Pancreas (tissue), 10 donors: ENCODE results near the gene CFAP58. TPM values are rescaled to one million over a fixed set of nuclear protein-coding genes. Genes with fewer than 3 reads are reported as not detected.

Source experiments
- ATAC-seq, 4 donors: fragments of 200-7000 bp; cut with Tn5 transposase; one replicate each; pipeline versions ENCODE4 v1.8.0 to v1.9.1; 2020; ENCODE audit warnings: mild to moderate bottlenecking in 4 of 4, moderate library complexity in 4 of 4
- DNase-seq, 6 donors: peaks; one replicate each; pipeline ENCODE4 v3.0.0-alpha.2; 2020
- FAIRE-seq: peaks from 2 replicates; lab custom pipeline; 2012; peaks lifted over from hg19 to GRCh38; lab: Jason Lieb, UNC
- H3K27ac ChIP-seq, 4 donors: fragments of 200-600 bp; sonication (generic); 1 replicate in 3 of 4; 2 replicates in 1 of 4; pipeline versions ENCODE4 v1.5.0 to v1.8.0; 2020
- H3K27me3 ChIP-seq, 4 donors: fragments of 200-600 bp; one replicate each; pipeline ENCODE4 v1.8.0; 2021
- H3K36me3 ChIP-seq, 3 donors: fragments of 200-600 bp; sonication (generic) in 1 of 3; one replicate each; pipeline versions ENCODE4 v1.5.0 to v1.8.0; 2020 to 2021
- H3K4me1 ChIP-seq, 3 donors: fragments of 200-600 bp; one replicate each; pipeline ENCODE4 v1.8.0; 2021
- H3K4me3 ChIP-seq, 4 donors: fragments of 200-600 bp; sonication (generic) in 2 of 4; one replicate each; pipeline versions ENCODE4 v1.5.0 to v1.8.0; 2020 to 2021
- H3K9me3 ChIP-seq, 4 donors: fragments of 200-600 bp; one replicate each; pipeline ENCODE4 v1.8.0; 2021
- CTCF ChIP-seq, 4 donors: fragments of 200-600 bp; sonication (generic) in 3 of 4; IDR thresholded peaks; one replicate each; pipeline versions ENCODE4 v1.5.0 to v1.8.0; 2021; ENCODE audit warnings: antibody characterized with exemption in 4 of 4
- WGBS, 2 donors: extraction: QIAGEN DNeasy Blood & Tissue Kit; methylation state at CpG; one replicate each; pipeline ENCODE4 v1.1.7; 2013; 5-methylcytosine and 5-hydroxymethylcytosine counted together
- intact Hi-C, 3 donors: fragments of 100-400 bp; cut with DNase I; formaldehyde crosslinking; loops; one replicate each; pipeline versions ENCODE4 v1.11.1 to v1.14.2; 2022
- polyA plus RNA-seq, 2 donors: library from polyadenylated mRNA; stranded (reverse); fragments of 200-250 nt; gene quantifications; one replicate each; pipeline ENCODE4 v1.2.3, GENCODE V29; 2013
- total RNA-seq, 6 donors: library from RNA; stranded (reverse); fragmentation: NEBNext Ultra II Directional in 4 of 6; extraction: Animal tissue kit (Norgen Biotek cat#: 25700) in 4 of 6; gene quantifications; one replicate each; pipeline versions ENCODE4 v1.2.1 to v1.2.4, GENCODE V29; 2021 to 2023
- donor health status: healthy with polysubstance abuse.
- donor health status: DM: no; HTN: no; CAD: no; lungs with moderate emphysema.
- donor health status: DM: no; HTN: no; CAD: no.
- donor health status: control.
- donor health status: control.
- donor health status: Bipolar disorder and iron deficiency.
- donor health status: DM: yes; HTN: yes; CAD: no.
- donor health status: DM: no; HTN: no; CAD: no.
- donor health status: DM: no; HTN: no; CAD: no.
- donor health status: DM: yes; HTN: yes; CAD: no.

CFAP58 gene
- total and polyA plus RNA-seq, 8 donors: 0.09 to 0.53 (median 0.28) TPM; not detected in 1

- intact Hi-C loops: no loop called here
- no peak for TF ChIP-seq CTCF (IDR thresholded peaks at IDR 0.05)
- Histone ChIP-seq H3K27me3 (no peaks in the 10 kb centered on the region), H3K36me3 (no peaks in the 10 kb centered on the region), H3K9me3 (no peaks in the 10 kb centered on the region), H3K4me3 (no peak overlapping the region), H3K4me1 (no peaks in the 10 kb centered on the region), H3K27ac (no peak overlapping the region)
- WGBS, 2 donors: 50 to 61% methylated on average over 2 of the region's 2 CpGs
- DNase-seq (no peak), FAIRE-seq (no peak), ATAC-seq (no peak)
Observed at GRCh38 chr10:104359811-104360210, 6.2 kb downstream of the CFAP58 start.

GRCh38 chr10:104367904-104368303 lies 14.3 kb downstream of the CFAP58 start:
- 65 to 67% methylated on average over 8 of the region's 8 CpGs for WGBS, 2 donors
- Histone ChIP-seq H3K36me3 (no peaks in the 10 kb centered on the region), H3K4me1 (no peaks in the 10 kb centered on the region), H3K9me3 (no peaks in the 10 kb centered on the region), H3K27me3 (peaks cover 0 to 4% (median 0%) of the 10 kb centered on the region in 4 donors), H3K4me3 (no peak overlapping the region), H3K27ac (no peak overlapping the region)
- TF ChIP-seq CTCF (IDR thresholded peaks at IDR 0.05): no peak
- DNase-seq: no peak
- no peak for ATAC-seq
- intact Hi-C loops: no loop called here
- no peak for FAIRE-seq

GRCh38 chr10:104368381-104368780 lies 14.7 kb downstream of the CFAP58 start:
- Histone ChIP-seq H3K4me3 (no peak overlapping the region), H3K27ac (no peak overlapping the region), H3K9me3 (no peaks in the 10 kb centered on the region), H3K27me3 (peaks cover 0 to 4% (median 0%) of the 10 kb centered on the region in 4 donors), H3K36me3 (no peaks in the 10 kb centered on the region), H3K4me1 (no peaks in the 10 kb centered on the region)
- ATAC-seq (no peak), DNase-seq (no peak), FAIRE-seq (no peak)
- 48% methylated on average over 2 of the region's 2 CpGs for WGBS, 2 donors
- intact Hi-C loops: no loop called here
- no peak for TF ChIP-seq CTCF (IDR thresholded peaks at IDR 0.05)

GRCh38 chr10:104371753-104372152 lies 18.1 kb downstream of the CFAP58 start:
- FAIRE-seq: no peak

More at GRCh38 chr10:104371753-104372152, 18.1 kb downstream of the CFAP58 start:
- WGBS, 2 donors: 76 to 78% methylated on average over 6 of the region's 6 CpGs
- intact Hi-C loops: no loop called here
- ATAC-seq: no peak
- Histone ChIP-seq H3K9me3 (no peaks in the 10 kb centered on the region), H3K27me3 (peaks cover 0 to 4% (median 0%) of the 10 kb centered on the region in 4 donors), H3K27ac (no peak overlapping the region), H3K4me3 (no peak overlapping the region), H3K4me1 (no peaks in the 10 kb centered on the region), H3K36me3 (no peaks in the 10 kb centered on the region)
- no peak for DNase-seq
- TF ChIP-seq CTCF (IDR thresholded peaks at IDR 0.05): no peak
